ENCODE measurements around the gene LCN2. TPM values are rescaled to one million over a fixed set of nuclear protein-coding genes. Genes with fewer than 3 reads are reported as not detected.
A peak's percentile ranks its signal among the peaks of the same experiment; 100 is the strongest.

LCN2 gene
- total RNA-seq, 1 donor, result not detected

- TF ChIP-seq CTCF (IDR thresholded peaks at IDR 0.05; ENCODE audit: insufficient read depth, low read depth, low read length), result no peak
- H3K4me3 ChIP-seq (ENCODE audit: low read depth, low read length), result no peak overlapping the region
- no peak for DNase-seq (ENCODE audit: low read depth)
These were observed 2.6 kb upstream of the LCN2 start for GRCh38 chr9:128146591-128147120.

- no peak for TF ChIP-seq CTCF (IDR thresholded peaks at IDR 0.05; ENCODE audit: insufficient read depth, low read depth, low read length)
- H3K4me3 ChIP-seq (ENCODE audit: low read depth, low read length), result no peak overlapping the region
- no peak for DNase-seq (ENCODE audit: low read depth)
These were observed 698 bp upstream of the LCN2 start for GRCh38 chr9:128148509-128149000.

- no peak overlapping the region for H3K4me3 ChIP-seq (ENCODE audit: low read depth, low read length)
- no peak for DNase-seq (ENCODE audit: low read depth)
- no peak for TF ChIP-seq CTCF (IDR thresholded peaks at IDR 0.05; ENCODE audit: insufficient read depth, low read depth, low read length)
These were observed 819 bp downstream of the LCN2 start for GRCh38 chr9:128149951-128150593.

GRCh38 chr9:128150594-128151308 lies 1.5 kb downstream of the LCN2 start:
- TF ChIP-seq CTCF (IDR thresholded peaks at IDR 0.05; ENCODE audit: insufficient read depth, low read depth, low read length), result peak; percentile 36
- no peak overlapping the region for H3K4me3 ChIP-seq (ENCODE audit: low read depth, low read length)
- no peak for DNase-seq (ENCODE audit: low read depth)

- DNase-seq (ENCODE audit: low read depth), result no peak
- no peak for TF ChIP-seq CTCF (IDR thresholded peaks at IDR 0.05; ENCODE audit: insufficient read depth, low read depth, low read length)
- no peak overlapping the region for H3K4me3 ChIP-seq (ENCODE audit: low read depth, low read length)
These were observed 2.3 kb downstream of the LCN2 start for GRCh38 chr9:128151309-128152132.

GRCh38 chr9:128152133-128153059 lies 3.1 kb downstream of the LCN2 start:
- no peak overlapping the region for H3K4me3 ChIP-seq (ENCODE audit: low read depth, low read length)
- no peak for TF ChIP-seq CTCF (IDR thresholded peaks at IDR 0.05; ENCODE audit: insufficient read depth, low read depth, low read length)
- DNase-seq (ENCODE audit: low read depth), result no peak

Data from fibroblast of villous mesenchyme (primary cell).